Ishikawa (cell line): ENCODE results near the gene LRRC45.
A peak's percentile ranks its signal among the peaks of the same experiment; 100 is the strongest.

ENCODE experiments used
- CEBPB ChIP-seq: IDR thresholded peaks from 2 replicates; pipeline ENCODE4 v1.6.1; 2012
- CREB1 ChIP-seq: IDR thresholded peaks from 2 replicates; pipeline ENCODE4 v1.6.1; 2012; ENCODE audit warnings: low read depth
- EGR1 ChIP-seq: IDR thresholded peaks from 2 replicates; pipeline ENCODE4 v1.6.1; 2012
- EP300 ChIP-seq: IDR thresholded peaks from 2 replicates; pipeline ENCODE4 v1.6.1; 2012; ENCODE audit warnings: borderline replicate concordance
- FOXM1 ChIP-seq: IDR thresholded peaks from 2 replicates; pipeline ENCODE4 v1.6.1; 2012; ENCODE audit warnings: low read depth, borderline replicate concordance
- MAX ChIP-seq: IDR thresholded peaks from 2 replicates; pipeline ENCODE4 v1.6.1; 2012
- NFIC ChIP-seq: IDR thresholded peaks from 2 replicates; pipeline ENCODE4 v1.6.1; 2012
- RAD21 ChIP-seq: IDR thresholded peaks from 2 replicates; pipeline ENCODE4 v1.6.1; 2012; ENCODE audit warnings: low read depth
- REST ChIP-seq: IDR thresholded peaks from 2 replicates; pipeline ENCODE4 v1.6.1; 2012; ENCODE audit warnings: low read depth, mild to moderate bottlenecking
- TAF1 ChIP-seq: IDR thresholded peaks from 2 replicates; pipeline ENCODE4 v1.6.1; 2012; ENCODE audit warnings: low read depth, mild to moderate bottlenecking
- TCF12 ChIP-seq: IDR thresholded peaks from 2 replicates; pipeline ENCODE4 v1.6.1; 2012; ENCODE audit warnings: low read depth
- TEAD4 ChIP-seq: IDR thresholded peaks from 2 replicates; pipeline ENCODE4 v1.6.1; 2012
- USF1 ChIP-seq: IDR thresholded peaks from 2 replicates; pipeline ENCODE4 v1.6.1; 2012
- YY1 ChIP-seq: IDR thresholded peaks from 2 replicates; pipeline ENCODE4 v1.6.1; 2012; ENCODE audit warnings: low read depth
- ZBTB7A ChIP-seq: IDR thresholded peaks from 2 replicates; pipeline ENCODE4 v1.6.1; 2012; ENCODE audit warnings: low read depth

The LRRC45 gene

GRCh38 chr17:82028246-82028645 lies 5.1 kb downstream of the LRRC45 start:
- no peak for TF ChIP-seq TAF1
- TF ChIP-seq MAX: no peak
- TF ChIP-seq REST: no peak
- TF ChIP-seq FOXM1: no peak
- TF ChIP-seq TCF12: no peak
- TF ChIP-seq CEBPB: no peak
- no peak for TF ChIP-seq EP300
- no peak for TF ChIP-seq TEAD4
- no peak for TF ChIP-seq CREB1
- TF ChIP-seq NFIC: no peak
- no peak for TF ChIP-seq USF1
- TF ChIP-seq RAD21: no peak

- no peak for TF ChIP-seq ZBTB7A
- no peak for TF ChIP-seq RAD21
Observed at GRCh38 chr17:82028966-82029365, 5.9 kb downstream of the LRRC45 start.

- TF ChIP-seq EGR1: no peak
- TF ChIP-seq NFIC: no peak
- no peak for TF ChIP-seq CEBPB
- no peak for TF ChIP-seq ZBTB7A
- TF ChIP-seq TAF1: no peak
- no peak for TF ChIP-seq MAX
- no peak for TF ChIP-seq REST
- no peak for TF ChIP-seq TCF12
- TF ChIP-seq USF1: no peak
- TF ChIP-seq EP300: no peak
- no peak for TF ChIP-seq TEAD4
- TF ChIP-seq CREB1: no peak
- no peak for TF ChIP-seq RAD21
- TF ChIP-seq YY1: no peak
- no peak for TF ChIP-seq FOXM1
Observed at GRCh38 chr17:82029391-82029790, 6.3 kb downstream of the LRRC45 start.

GRCh38 chr17:82029990-82030469 lies 6.9 kb downstream of the LRRC45 start:
- no peak for TF ChIP-seq TAF1
- TF ChIP-seq CREB1: no peak
- TF ChIP-seq EGR1: no peak
- no peak for TF ChIP-seq MAX
- no peak for TF ChIP-seq RAD21

GRCh38 chr17:82030470-82031302 lies 7.6 kb downstream of the LRRC45 start:
- TF ChIP-seq EGR1 (no peak), TAF1 (0 out of 2 replicates have a peak, but pooled peaks have one; percentile 0), RAD21 (peak; percentile 77)

GRCh38 chr17:82031303-82031884 lies 8.3 kb downstream of the LRRC45 start, which contains the start of gene RAC3:
Gene RAC3 (plus strand): TSS chr17:82031678. CDS start chr17:82031762, 84 bp downstream.
- TF ChIP-seq ZBTB7A: peak; percentile 80
- no peak for TF ChIP-seq USF1
